AG04449 (cell line): Measurements from ENCODE around the gene IFI16.

Source experiments
- CTCF ChIA-PET: fragments of 350-600 bp; formaldehyde crosslinking; extraction: SDS; loops from one replicate; lab custom pipeline; 2021; ENCODE audit warnings: antibody characterized with exemption; lab: Yijun Ruan, JAX
- POLR2A ChIA-PET: fragments of 400-600, 350-600 bp; formaldehyde crosslinking; extraction: SDS; loops from one replicate; lab custom pipeline; 2020; ENCODE audit warnings: antibody characterized with exemption, inconsistent platforms; lab: Yijun Ruan, JAX
- DNase-seq: peaks from one replicate; pipeline ENCODE4 v3.0.0-alpha.2; 2010; ENCODE audit warnings: low read depth, low spot score
- H3K4me3 ChIP-seq: 2 replicates; pipeline ENCODE4 v1.5.1; 2011; ENCODE audit warnings: low read depth, mild to moderate bottlenecking, control low read depth, low read length
- TF ChIP-seq, protein P1 (sequence below): IDR thresholded peaks from one replicate; pipeline ENCODE4 v1.5.1; 2011; ENCODE audit warnings: mild to moderate bottlenecking, moderate library complexity, low read length, control low read depth, inconsistent platforms; ENCODE audit not compliant: insufficient read depth; ENCODE audit errors: missing control alignments

The IFI16 gene

DNA sequence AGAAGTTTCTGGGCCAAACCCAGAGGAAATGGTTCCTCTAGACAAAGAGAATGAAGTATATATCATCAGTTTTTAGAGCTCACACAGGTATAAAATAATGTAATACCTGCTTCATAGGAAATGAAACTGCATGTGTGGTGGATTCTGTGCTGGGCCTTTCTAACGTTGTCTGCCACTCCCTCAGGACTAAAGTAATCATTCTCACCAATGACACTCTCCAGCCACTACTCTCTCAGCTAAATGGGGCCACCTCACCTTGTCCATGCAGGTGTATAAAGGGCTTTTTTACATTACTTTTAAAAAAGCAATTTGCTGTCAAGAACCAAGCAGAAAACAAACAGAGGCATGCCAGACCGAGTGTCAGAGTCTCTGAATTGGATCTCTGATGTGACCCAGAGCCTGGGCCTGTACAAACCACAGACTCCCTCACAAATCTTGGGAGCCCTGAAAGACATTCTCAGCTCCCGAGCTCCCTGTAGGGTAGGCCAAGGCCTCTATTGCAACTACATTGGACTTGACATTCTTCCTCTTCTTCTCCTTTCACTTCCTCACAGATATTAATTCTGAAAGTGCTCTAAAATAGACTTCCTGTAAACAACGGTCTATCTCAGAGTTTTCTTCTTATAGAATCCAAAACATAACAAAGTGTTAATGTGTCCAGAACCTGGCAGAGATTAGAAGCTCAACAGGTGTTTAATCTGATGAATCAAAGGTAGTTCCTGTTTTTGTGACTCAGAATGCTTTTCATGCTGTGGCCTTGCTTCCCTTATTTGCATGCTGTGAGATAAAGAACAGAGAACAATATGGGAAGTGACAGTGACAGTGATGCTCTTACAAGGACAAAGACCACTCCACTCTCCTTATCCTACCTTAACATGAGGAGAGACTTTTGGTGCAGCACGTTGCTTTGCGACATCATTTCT lies 58.3 kb downstream of the IFI16 start:
- POLR2A ChIA-PET = no interaction called here
- CTCF ChIA-PET = interaction anchor here (0.8 to 3.4 kb wide), 5 partner anchors 9 to 943 kb away, joined by 3 to 10 read pairs (median 4); no protein-coding TSS in a partner anchor
- DNase-seq = no peak
- no peak overlapping the region for H3K4me3 ChIP-seq
- TF ChIP-seq, protein P1, sequence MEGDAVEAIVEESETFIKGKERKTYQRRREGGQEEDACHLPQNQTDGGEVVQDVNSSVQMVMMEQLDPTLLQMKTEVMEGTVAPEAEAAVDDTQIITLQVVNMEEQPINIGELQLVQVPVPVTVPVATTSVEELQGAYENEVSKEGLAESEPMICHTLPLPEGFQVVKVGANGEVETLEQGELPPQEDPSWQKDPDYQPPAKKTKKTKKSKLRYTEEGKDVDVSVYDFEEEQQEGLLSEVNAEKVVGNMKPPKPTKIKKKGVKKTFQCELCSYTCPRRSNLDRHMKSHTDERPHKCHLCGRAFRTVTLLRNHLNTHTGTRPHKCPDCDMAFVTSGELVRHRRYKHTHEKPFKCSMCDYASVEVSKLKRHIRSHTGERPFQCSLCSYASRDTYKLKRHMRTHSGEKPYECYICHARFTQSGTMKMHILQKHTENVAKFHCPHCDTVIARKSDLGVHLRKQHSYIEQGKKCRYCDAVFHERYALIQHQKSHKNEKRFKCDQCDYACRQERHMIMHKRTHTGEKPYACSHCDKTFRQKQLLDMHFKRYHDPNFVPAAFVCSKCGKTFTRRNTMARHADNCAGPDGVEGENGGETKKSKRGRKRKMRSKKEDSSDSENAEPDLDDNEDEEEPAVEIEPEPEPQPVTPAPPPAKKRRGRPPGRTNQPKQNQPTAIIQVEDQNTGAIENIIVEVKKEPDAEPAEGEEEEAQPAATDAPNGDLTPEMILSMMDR = no peak

DNA sequence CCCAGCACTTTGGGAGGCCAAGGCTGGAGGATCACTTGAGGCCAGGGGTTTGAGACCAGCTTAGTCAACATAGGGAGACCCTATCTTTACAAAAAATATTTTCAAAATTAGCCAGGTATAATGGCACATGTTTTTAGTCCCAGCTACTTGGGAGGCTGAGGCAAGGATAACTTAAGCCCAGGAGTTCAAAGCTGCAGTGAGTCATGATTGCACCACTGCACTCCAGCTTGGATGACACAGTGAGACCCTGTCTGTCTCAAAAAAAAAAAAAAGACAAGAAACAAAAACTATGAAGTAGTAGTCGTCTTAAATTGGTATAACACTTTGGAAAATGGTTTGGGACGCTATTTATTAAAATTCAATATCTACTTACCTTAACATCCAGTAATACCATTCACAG lies 59.2 kb downstream of the IFI16 start:
- DNase-seq = no peak
- ChIA-PET POLR2A (no interaction called here), CTCF (interaction anchor here (0.8 to 5.3 kb wide), 5 partner anchors 9 to 1106 kb away, joined by 3 to 80 read pairs (median 10); no protein-coding TSS in a partner anchor)
- TF ChIP-seq, protein P1 = no peak
- H3K4me3 ChIP-seq = no peak overlapping the region

DNA sequence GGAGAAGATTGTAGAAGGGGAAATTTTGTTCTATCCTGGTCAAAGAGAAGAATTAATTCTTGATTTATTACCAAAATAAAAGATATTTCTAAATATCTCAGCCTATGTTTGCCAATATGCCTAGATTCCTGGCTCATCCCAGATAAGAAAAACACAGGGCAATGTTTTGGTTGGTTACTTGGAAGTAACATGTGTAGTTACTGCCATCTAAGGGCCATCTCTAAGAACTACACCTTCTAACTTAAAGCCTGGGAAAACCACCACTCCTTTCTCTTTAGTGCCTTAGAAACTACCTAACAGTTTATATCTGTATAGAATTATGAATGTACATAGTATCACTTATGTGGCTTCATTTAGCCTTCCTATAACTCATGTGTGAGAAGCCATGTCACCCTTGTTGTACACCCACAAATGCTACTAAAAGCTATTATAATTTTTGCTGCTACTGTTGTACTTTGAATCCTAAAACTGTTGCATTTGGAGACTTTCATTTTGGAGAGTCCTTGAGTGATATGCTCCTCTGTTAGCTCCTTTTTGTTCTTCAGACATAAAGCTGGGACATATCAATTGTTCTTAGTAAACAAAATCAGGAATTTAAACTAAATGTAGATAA lies 62.4 kb downstream of the IFI16 start:
- DNase-seq = peak; percentile 36
- ChIA-PET POLR2A (no interaction called here), CTCF (interaction anchor here (0.6 to 5.3 kb wide), 27 partner anchors 10 to 1706 kb away, joined by 3 to 80 read pairs (median 5); no protein-coding TSS in a partner anchor)
- no peak overlapping the region for H3K4me3 ChIP-seq
- TF ChIP-seq, protein P1 = peak; percentile 44

DNA sequence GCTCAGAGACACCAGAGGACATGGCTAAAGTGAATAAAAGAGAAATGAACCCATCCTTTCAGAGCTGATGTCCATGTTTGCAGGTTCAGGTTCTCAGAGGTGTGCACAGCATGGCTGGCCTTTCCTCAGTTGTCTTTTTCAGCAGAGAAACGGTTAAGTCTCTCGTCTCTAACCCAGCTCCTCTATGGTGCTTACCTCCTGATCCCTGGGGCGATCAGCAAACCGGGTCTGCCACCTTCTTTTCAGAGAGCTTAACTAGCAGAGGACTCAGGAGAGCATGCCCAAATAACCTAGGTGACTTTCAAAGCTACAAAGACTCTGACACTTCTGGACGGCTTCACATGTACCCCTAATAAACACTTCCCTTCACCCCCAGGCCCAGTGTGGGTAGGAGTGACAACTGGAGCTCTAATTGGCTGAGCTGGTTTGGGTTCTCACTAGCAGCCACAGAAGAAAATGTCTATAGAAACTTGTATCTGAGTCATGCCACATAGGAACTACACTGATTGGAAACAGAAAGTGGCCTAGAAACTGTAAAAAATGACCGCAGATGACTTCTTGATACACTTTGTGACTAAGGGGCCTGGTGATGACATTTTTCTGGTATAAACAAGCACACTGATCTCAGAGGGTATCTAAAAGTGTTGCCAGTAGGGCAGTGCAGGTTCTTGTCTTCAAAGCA lies 66.9 kb downstream of the IFI16 start, which contains the start of gene AIM2:
AIM2 (minus strand) TSS at position 329 of the 682 bp plus-strand sequence. CDS start 3,267 bp downstream, outside the sequence.
- no peak within 1 kb of the TSS for H3K4me3 ChIP-seq
- POLR2A ChIA-PET = no interaction called here
- no peak for DNase-seq
- TF ChIP-seq, protein P1 = no peak
- CTCF ChIA-PET = interaction anchor here (1.2 to 2.2 kb wide), 2 partner anchors 77 to 872 kb away, joined by 3 to 12 read pairs; no protein-coding TSS in a partner anchor

DNA sequence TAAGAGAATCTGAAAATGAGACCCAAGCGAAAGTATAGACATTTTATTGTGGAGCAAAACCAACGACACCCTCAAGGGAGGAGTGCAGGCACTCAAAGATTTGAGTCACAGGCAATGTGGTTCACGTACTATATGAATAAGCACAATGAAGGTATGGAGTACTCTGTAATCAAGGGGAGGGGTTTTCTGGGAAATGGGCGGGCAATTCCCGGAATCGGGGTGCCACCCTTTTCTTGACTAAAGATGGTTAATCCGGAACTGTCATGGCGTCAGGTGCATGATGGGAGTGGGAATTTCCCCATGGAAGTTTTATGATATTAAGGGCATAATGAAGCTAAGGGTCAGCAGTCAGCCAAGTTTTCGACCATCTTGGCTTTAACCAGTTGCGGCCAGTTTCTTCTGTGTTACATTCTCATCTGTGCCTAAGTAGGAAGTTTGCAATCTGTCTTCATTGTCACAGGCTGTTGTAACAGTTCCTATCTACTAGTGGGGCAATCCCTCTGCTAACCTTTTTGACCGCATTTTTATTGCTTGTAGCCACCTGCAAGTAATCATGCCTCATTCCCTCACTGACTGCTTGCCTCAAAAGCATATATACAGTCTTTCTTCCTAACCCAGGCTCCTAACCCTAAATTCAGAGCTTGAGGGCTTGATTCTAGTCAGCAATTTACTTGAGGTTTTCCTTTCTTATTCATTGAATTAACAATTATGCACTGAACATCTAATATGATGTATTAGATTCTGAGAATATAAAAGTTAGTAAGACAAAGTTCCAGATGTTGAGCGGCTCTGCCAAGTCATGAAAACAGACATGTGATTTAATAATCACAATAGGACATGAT lies 67.6 kb downstream of the IFI16 start:
- TF ChIP-seq, protein P1 = no peak
- CTCF ChIA-PET = interaction anchor here (1.2 to 2.2 kb wide), 3 partner anchors 12 to 872 kb away, joined by 3 to 12 read pairs (median 7); no protein-coding TSS in a partner anchor
- H3K4me3 ChIP-seq = no peak overlapping the region
- no peak for DNase-seq
- POLR2A ChIA-PET = no interaction called here
